ENCODE data around the gene APOO.

The APOO gene

GRCh38 chrX:23901805-23902204 lies 5.9 kb downstream of the APOO start:
- peak; percentile 36 for TF ChIP-seq CTCF (IDR thresholded peaks at IDR 0.05)

GRCh38 chrX:23901060-23901459 lies 6.7 kb downstream of the APOO start:
- no peak for TF ChIP-seq CTCF (IDR thresholded peaks at IDR 0.05)

GRCh38 chrX:23900220-23900797 lies 7.4 kb downstream of the APOO start:
- TF ChIP-seq CTCF (IDR thresholded peaks at IDR 0.05): no peak

- no peak for TF ChIP-seq CTCF (IDR thresholded peaks at IDR 0.05)
Observed at GRCh38 chrX:23898412-23898959, 9.3 kb downstream of the APOO start.

- TF ChIP-seq CTCF (IDR thresholded peaks at IDR 0.05): no peak
Observed at GRCh38 chrX:23896981-23897380, 10.8 kb downstream of the APOO start.

- TF ChIP-seq CTCF (IDR thresholded peaks at IDR 0.05): no peak
Observed at GRCh38 chrX:23890933-23891332, 16.8 kb downstream of the APOO start.

GRCh38 chrX:23888887-23889501 lies 18.7 kb downstream of the APOO start:
- no peak for TF ChIP-seq CTCF (IDR thresholded peaks at IDR 0.05)
